Endodermal cell (in vitro differentiated cells): Measurements from ENCODE around the gene GFOD1. TPM values are rescaled to one million over a fixed set of nuclear protein-coding genes. Genes with fewer than 3 reads are reported as not detected.
A peak's percentile ranks its signal among the peaks of the same experiment; 100 is the strongest.

Experiments used
- DNase-seq: peaks from one replicate; pipeline ENCODE4 v3.0.0-alpha.2; 2017
- H3K27ac ChIP-seq: 2 replicates; pipeline ENCODE4 v1.5.1; 2013; ENCODE audit warnings: mild to moderate bottlenecking, low read depth, low read length, moderate library complexity
- H3K27me3 ChIP-seq: 2 replicates; pipeline ENCODE4 v1.6.1; 2013; ENCODE audit warnings: mild to moderate bottlenecking, low read length, moderate library complexity; ENCODE audit not compliant: insufficient read depth, control insufficient read depth, poor library complexity, severe bottlenecking
- H3K36me3 ChIP-seq: 2 replicates; pipeline ENCODE4 v1.7.0; 2013; ENCODE audit warnings: mild to moderate bottlenecking, low read length, moderate library complexity; ENCODE audit not compliant: control insufficient read depth, insufficient read depth
- H3K4me1 ChIP-seq: one replicate; pipeline ENCODE4 v1.7.0; 2013; ENCODE audit warnings: low read length; ENCODE audit not compliant: control insufficient read depth, insufficient read depth
- H3K4me3 ChIP-seq: 2 replicates; pipeline ENCODE4 v1.5.1; 2013; ENCODE audit warnings: mild to moderate bottlenecking, low read length, moderate library complexity
- H3K9ac ChIP-seq: 2 replicates; pipeline ENCODE4 v1.6.1; 2013; ENCODE audit warnings: mild to moderate bottlenecking, low read length, moderate library complexity; ENCODE audit not compliant: poor library complexity, severe bottlenecking; ENCODE audit errors: extremely low read depth
- H3K9me3 ChIP-seq: 2 replicates; pipeline ENCODE4 v1.6.1; 2013; ENCODE audit warnings: mild to moderate bottlenecking, low read length, moderate library complexity; ENCODE audit not compliant: control insufficient read depth
- H3K27ac Mint-ChIP-seq: 2 replicates; pipeline ENCODE4 v1.8.0; 2020; ENCODE audit warnings: mixed read lengths
- H3K27me3 Mint-ChIP-seq: 2 replicates; pipeline ENCODE4 v1.8.0; 2021; ENCODE audit warnings: mild to moderate bottlenecking, mixed read lengths; ENCODE audit not compliant: insufficient read depth
- H3K36me3 Mint-ChIP-seq: 2 replicates; pipeline ENCODE4 v1.8.0; 2020; ENCODE audit warnings: low read depth, mixed read lengths
- H3K4me1 Mint-ChIP-seq: 2 replicates; pipeline ENCODE4 v1.8.0; 2020; ENCODE audit warnings: mixed read lengths
- H3K4me3 Mint-ChIP-seq: 2 replicates; pipeline ENCODE4 v1.8.0; 2020; ENCODE audit warnings: mild to moderate bottlenecking, moderate library complexity, mixed read lengths
- H3K9me3 Mint-ChIP-seq: 2 replicates; pipeline ENCODE4 v1.8.0; 2020; ENCODE audit warnings: mild to moderate bottlenecking, mixed read lengths
- CTCF ChIP-seq: fragments of 200-600 bp; sonication (generic); conservative IDR thresholded peaks from 2 replicates; pipeline ENCODE4 v1.5.0; 2021; ENCODE audit warnings: antibody characterized with exemption, mild to moderate bottlenecking
- WGBS, 2 experiments: methylation state at CpG; one replicate each; pipeline versions ENCODE4 v1.1.5 to v1.1.7; 2013; ENCODE audit warnings: missing lambda C conversion rate in 2 of 2, mixed read lengths in 1 of 2; ENCODE audit not compliant: insufficient coverage in 1 of 2, insufficient read length in 1 of 2; 5-methylcytosine and 5-hydroxymethylcytosine counted together
- total RNA-seq, 2 donors: library from RNA; stranded (reverse); fragmentation: NEBNext Ultra II Directional in 1 of 2; extraction: Animal tissue kit (Norgen Biotek cat#: 25700) in 1 of 2; gene quantifications; 2 replicates in 1 of 2; 3 replicates in 1 of 2; pipeline ENCODE4 v1.2.1, GENCODE V29; 2021

GFOD1 gene
- total RNA-seq, 2 donors from 2014 or later: 0.71 to 1.9 TPM

DNA sequence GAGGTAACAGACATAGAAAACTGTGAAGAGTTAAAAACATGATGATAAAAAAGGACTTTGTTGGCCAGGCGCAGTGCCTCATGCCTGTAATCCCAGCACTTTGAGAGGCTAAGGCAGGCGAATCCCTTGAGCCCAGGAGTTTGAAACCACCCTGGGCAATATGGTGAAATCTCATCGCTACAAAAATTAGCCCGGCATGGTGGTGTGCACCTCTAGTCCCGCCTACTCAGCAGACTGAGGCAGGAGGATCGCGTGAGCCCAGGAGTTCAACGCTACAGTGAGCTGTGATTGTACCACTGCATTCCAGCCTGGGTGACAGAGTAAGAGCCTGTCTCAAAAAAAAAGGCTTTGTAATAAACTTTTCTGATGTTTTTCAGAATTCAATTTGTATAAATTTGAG is 60.1 kb downstream of the GFOD1 start:
- 79 to 86% methylated on average over 8 of the region's 8 CpGs for WGBS, 2 experiments
- Histone ChIP-seq H3K9ac (no peak overlapping the region), H3K4me1 (peaks cover 5% of the 10 kb centered on the region), H3K4me3 (no peak overlapping the region), H3K36me3 (no peaks in the 10 kb centered on the region), H3K27ac (no peak overlapping the region), H3K27me3 (no peaks in the 10 kb centered on the region), H3K9me3 (no peaks in the 10 kb centered on the region)
- H3K4me3 Mint-ChIP-seq: no peak overlapping the region
- H3K27ac Mint-ChIP-seq: no peak overlapping the region
- H3K36me3 Mint-ChIP-seq: no peaks in the 10 kb centered on the region
- no peaks in the 10 kb centered on the region for H3K9me3 Mint-ChIP-seq
- no peaks in the 10 kb centered on the region for H3K27me3 Mint-ChIP-seq
- TF ChIP-seq CTCF: no peak
- H3K4me1 Mint-ChIP-seq: peaks cover 24% of the 10 kb centered on the region
- DNase-seq: peak; percentile 46

- Mint-ChIP-seq H3K4me3 (no peak overlapping the region), H3K27me3 (no peaks in the 10 kb centered on the region), H3K9me3 (no peaks in the 10 kb centered on the region), H3K27ac (no peak overlapping the region), H3K4me1 (peaks cover 34% of the 10 kb centered on the region), H3K36me3 (no peaks in the 10 kb centered on the region)
- H3K27me3 ChIP-seq: no peaks in the 10 kb centered on the region
- no peak for TF ChIP-seq CTCF
- peaks cover 12% of the 10 kb centered on the region for H3K4me1 ChIP-seq
- H3K27ac ChIP-seq: no peak overlapping the region
- no peak overlapping the region for H3K4me3 ChIP-seq
- WGBS, 2 experiments: 92 to 94% methylated on average over 19 to 22 of the region's 22 CpGs
- peak; percentile 50 for DNase-seq
- H3K9ac ChIP-seq: no peak overlapping the region
- no peaks in the 10 kb centered on the region for H3K9me3 ChIP-seq
- H3K36me3 ChIP-seq: no peaks in the 10 kb centered on the region
Observed at GRCh38 chr6:13425943-13426931, 61.2 kb downstream of the GFOD1 start.

- no peaks in the 10 kb centered on the region for H3K36me3 ChIP-seq
- H3K9me3 ChIP-seq: no peaks in the 10 kb centered on the region
- H3K9ac ChIP-seq: no peak overlapping the region
- Mint-ChIP-seq H3K27ac (no peak overlapping the region), H3K4me3 (no peak overlapping the region), H3K36me3 (no peaks in the 10 kb centered on the region), H3K4me1 (peaks cover 34% of the 10 kb centered on the region), H3K9me3 (no peaks in the 10 kb centered on the region), H3K27me3 (no peaks in the 10 kb centered on the region)
- no peak for TF ChIP-seq CTCF
- no peak overlapping the region for H3K4me3 ChIP-seq
- no peak overlapping the region for H3K27ac ChIP-seq
- WGBS, 2 experiments: 40 to 64% methylated on average over 2 to 3 of the region's 3 CpGs
- no peaks in the 10 kb centered on the region for H3K27me3 ChIP-seq
- DNase-seq: no peak
- H3K4me1 ChIP-seq: peaks cover 12% of the 10 kb centered on the region
Observed at GRCh38 chr6:13425270-13425873, 62.0 kb downstream of the GFOD1 start.
